Keratinocyte (primary cell): ENCODE data around the gene CACUL1. TPM values are rescaled to one million over a fixed set of nuclear protein-coding genes. Genes with fewer than 3 reads are reported as not detected.

Experiments used
- DNase-seq: peaks from one replicate; pipeline ENCODE4 v3.0.0-alpha.2; 2011; ENCODE audit warnings: low read depth, missing footprints, low spot score
- FAIRE-seq: peaks from 2 replicates; lab custom pipeline; 2011; peaks lifted over from hg19 to GRCh38; lab: Jason Lieb, UNC
- H2AFZ ChIP-seq: 2 replicates; pipeline ENCODE4 v1.6.0; 2012; ENCODE audit warnings: low read length, control low read depth, inconsistent platforms; ENCODE audit not compliant: control insufficient read depth
- H3K27ac ChIP-seq: 2 replicates; pipeline ENCODE4 v1.5.1; 2011; ENCODE audit warnings: low read length; ENCODE audit not compliant: control insufficient read depth, insufficient read depth
- H3K27me3 ChIP-seq: 3 replicates; pipeline ENCODE4 v1.6.0; 2011; ENCODE audit warnings: low read length; ENCODE audit not compliant: control insufficient read depth, insufficient read depth; ENCODE audit errors: extremely low read depth
- H3K36me3 ChIP-seq, 2 experiments: 2 replicates in 1 of 2; 3 replicates in 1 of 2; pipeline ENCODE4 v1.5.1; 2011; ENCODE audit warnings: low read length in 2 of 2, mild to moderate bottlenecking in 1 of 2; ENCODE audit not compliant: control insufficient read depth in 2 of 2, insufficient read depth in 2 of 2; ENCODE audit errors: extremely low read depth in 1 of 2
- H3K4me1 ChIP-seq: 3 replicates; pipeline ENCODE4 v1.5.1; 2011; ENCODE audit warnings: low read length; ENCODE audit not compliant: control insufficient read depth, insufficient read depth; ENCODE audit errors: extremely low read depth
- H3K4me2 ChIP-seq: 3 replicates; pipeline ENCODE4 v1.6.0; 2011; ENCODE audit warnings: low read depth, low read length; ENCODE audit not compliant: control insufficient read depth, insufficient read depth; ENCODE audit errors: extremely low read depth
- H3K4me3 ChIP-seq, 3 experiments: fragments of 200-600 bp in 1 of 3; sonication (generic) in 1 of 3; 2 replicates in 2 of 3; 3 replicates in 1 of 3; pipeline ENCODE4 v1.5.1; 2011 to 2016; ENCODE audit warnings: low read length in 3 of 3, mild to moderate bottlenecking in 3 of 3, control low read depth in 2 of 3, inconsistent platforms in 1 of 3, low read depth in 1 of 3, mixed read lengths in 1 of 3, mixed run types in 1 of 3, moderate library complexity in 1 of 3; ENCODE audit not compliant: control insufficient read depth in 2 of 3, insufficient read depth in 2 of 3; ENCODE audit errors: extremely low read depth in 1 of 3
- H3K79me2 ChIP-seq: 2 replicates; pipeline ENCODE4 v1.6.0; 2012; ENCODE audit warnings: low read length; ENCODE audit not compliant: control insufficient read depth, insufficient read depth
- H3K9ac ChIP-seq: 3 replicates; pipeline ENCODE4 v1.6.0; 2011; ENCODE audit warnings: low read length; ENCODE audit not compliant: control insufficient read depth, insufficient read depth; ENCODE audit errors: extremely low read depth
- H3K9me1 ChIP-seq: 3 replicates; pipeline ENCODE4 v1.6.0; 2011; ENCODE audit warnings: low read length; ENCODE audit not compliant: control insufficient read depth, insufficient read depth; ENCODE audit errors: extremely low read depth
- H3K9me3 ChIP-seq: 2 replicates; pipeline ENCODE4 v1.5.1; 2012; ENCODE audit warnings: low read depth, low read length; ENCODE audit not compliant: control insufficient read depth
- H4K20me1 ChIP-seq: 3 replicates; pipeline ENCODE4 v1.6.0; 2011; ENCODE audit warnings: low read length; ENCODE audit not compliant: control insufficient read depth, insufficient read depth; ENCODE audit errors: extremely low read depth
- EZH2 ChIP-seq: IDR thresholded peaks from one replicate; pipeline ENCODE4 v1.6.1; 2012; ENCODE audit warnings: inconsistent platforms, mild to moderate bottlenecking, low read length, moderate library complexity
- dilution Hi-C: fragments of 300-500 bp; cut with MboI; formaldehyde crosslinking; loops from one replicate; pipeline ENCODE4 v1.7.0; 2020; ENCODE audit warnings: low sequenced_read_pairs; ENCODE audit not compliant: extremely low pct_ligation_motif_present
- polyA plus RNA-seq, 5 experiments: library from polyadenylated mRNA; depleted of rRNA in 3 of 5; stranded (reverse) in 3 of 5; stranded (forward) in 1 of 5; unstranded in 1 of 5; fragments of >200 nt; gene quantifications; 1 replicate in 1 of 5; 2 replicates in 3 of 5; 3 replicates in 1 of 5; pipeline versions ENCODE4 v1.2.1 to v1.2.3, GENCODE V29; 2011 to 2012; ENCODE audit warnings: missing spikeins in 2 of 5, low read depth in 1 of 5, low replicate concordance in 1 of 5
- TF ChIP-seq, protein P1 (sequence below), 3 experiments: IDR thresholded peaks in 1 of 3; conservative IDR thresholded peaks in 1 of 3; optimal IDR thresholded peaks in 1 of 3; 2 replicates in 2 of 3; 3 replicates in 1 of 3; pipeline versions ENCODE3 to v1.5.1; 2011; ENCODE audit warnings: low read length in 3 of 3, mild to moderate bottlenecking in 3 of 3, moderate library complexity in 2 of 3, control low read depth in 1 of 3, inconsistent platforms in 1 of 3; ENCODE audit not compliant: insufficient read depth in 2 of 3; ENCODE audit errors: extremely low read depth in 1 of 3

Gene CACUL1
- polyA plus RNA-seq, 1 donor (not counting 4 experiments of a cell fraction or from before 2014, with no cell fraction given): 36.5 TPM

DNA sequence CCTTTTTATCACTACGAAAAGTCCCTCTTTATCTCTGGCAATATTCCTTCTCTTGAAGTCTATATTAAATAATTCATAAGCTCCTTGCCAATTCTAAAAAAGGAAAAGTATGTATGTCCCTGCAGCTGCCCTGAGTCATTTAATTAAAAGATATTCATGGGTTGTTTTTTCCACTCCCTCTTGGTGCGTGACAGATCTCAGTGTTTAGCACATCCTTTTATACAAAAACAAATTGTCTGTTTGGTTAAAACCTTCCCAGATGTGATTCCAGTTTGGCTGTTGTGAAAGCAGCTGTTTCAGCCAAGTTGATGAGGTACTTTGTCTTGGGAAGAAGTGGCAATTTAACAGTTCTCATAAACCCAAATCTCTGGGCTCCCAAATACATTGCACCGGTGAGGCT, 125.6 kb downstream of the CACUL1 start:
- H3K4me1 ChIP-seq: no peaks in the 10 kb centered on the region
- H3K9ac ChIP-seq: no peak overlapping the region
- FAIRE-seq (no peak), DNase-seq (no peak)
- dilution Hi-C loops: no loop called here
- H2AFZ ChIP-seq: no peak overlapping the region
- H3K27ac ChIP-seq: no peak overlapping the region
- H3K79me2 ChIP-seq: no peaks in the 10 kb centered on the region
- H4K20me1 ChIP-seq: no peaks in the 10 kb centered on the region
- H3K9me3 ChIP-seq: no peaks in the 10 kb centered on the region
- TF ChIP-seq EZH2: no peak
- TF ChIP-seq, protein P1, sequence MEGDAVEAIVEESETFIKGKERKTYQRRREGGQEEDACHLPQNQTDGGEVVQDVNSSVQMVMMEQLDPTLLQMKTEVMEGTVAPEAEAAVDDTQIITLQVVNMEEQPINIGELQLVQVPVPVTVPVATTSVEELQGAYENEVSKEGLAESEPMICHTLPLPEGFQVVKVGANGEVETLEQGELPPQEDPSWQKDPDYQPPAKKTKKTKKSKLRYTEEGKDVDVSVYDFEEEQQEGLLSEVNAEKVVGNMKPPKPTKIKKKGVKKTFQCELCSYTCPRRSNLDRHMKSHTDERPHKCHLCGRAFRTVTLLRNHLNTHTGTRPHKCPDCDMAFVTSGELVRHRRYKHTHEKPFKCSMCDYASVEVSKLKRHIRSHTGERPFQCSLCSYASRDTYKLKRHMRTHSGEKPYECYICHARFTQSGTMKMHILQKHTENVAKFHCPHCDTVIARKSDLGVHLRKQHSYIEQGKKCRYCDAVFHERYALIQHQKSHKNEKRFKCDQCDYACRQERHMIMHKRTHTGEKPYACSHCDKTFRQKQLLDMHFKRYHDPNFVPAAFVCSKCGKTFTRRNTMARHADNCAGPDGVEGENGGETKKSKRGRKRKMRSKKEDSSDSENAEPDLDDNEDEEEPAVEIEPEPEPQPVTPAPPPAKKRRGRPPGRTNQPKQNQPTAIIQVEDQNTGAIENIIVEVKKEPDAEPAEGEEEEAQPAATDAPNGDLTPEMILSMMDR (optimal IDR thresholded peaks at IDR 0.05 in 1 of 3, IDR thresholded peaks at IDR 0.05 in 1 of 3, conservative IDR thresholded peaks at IDR 0.05 in 1 of 3; ENCODE audit: extremely low read depth in 1 of 3, insufficient read depth in 2 of 3, low read length in 3 of 3): no peak
- H3K4me3 ChIP-seq: no peak overlapping the region
- H3K4me2 ChIP-seq: no peak overlapping the region
- no peaks in the 10 kb centered on the region for H3K36me3 ChIP-seq
- H3K27me3 ChIP-seq: peaks cover 27% of the 10 kb centered on the region
- no peaks in the 10 kb centered on the region for H3K9me1 ChIP-seq

DNA sequence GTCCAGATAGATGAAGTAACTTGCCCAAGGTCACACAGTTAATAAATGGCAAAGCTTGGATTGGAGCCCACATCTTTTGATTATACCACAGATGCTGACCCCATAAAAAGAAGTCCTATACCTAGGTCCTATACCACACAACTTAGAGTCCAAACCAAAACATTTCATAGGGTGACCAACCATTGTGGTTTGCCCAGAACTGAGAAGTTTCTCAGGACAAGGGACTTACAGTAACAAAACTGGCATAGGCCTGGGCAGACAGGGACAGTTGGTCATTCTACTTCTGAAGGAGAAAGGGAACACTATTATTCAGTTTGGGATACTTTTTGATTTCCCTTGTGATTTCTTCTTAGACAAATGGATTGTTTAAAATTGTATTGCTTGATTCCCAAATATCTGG, 126.4 kb downstream of the CACUL1 start:
- no peak overlapping the region for H3K9ac ChIP-seq
- dilution Hi-C loops: no loop called here

More for the DNA sequence above, 126.4 kb downstream of the CACUL1 start:
- H3K36me3 ChIP-seq: no peaks in the 10 kb centered on the region
- H3K79me2 ChIP-seq: no peaks in the 10 kb centered on the region
- no peak for TF ChIP-seq EZH2
- TF ChIP-seq, protein P1 (optimal IDR thresholded peaks at IDR 0.05 in 1 of 3, IDR thresholded peaks at IDR 0.05 in 1 of 3, conservative IDR thresholded peaks at IDR 0.05 in 1 of 3; ENCODE audit: extremely low read depth in 1 of 3, insufficient read depth in 2 of 3, low read length in 3 of 3): no peak
- no peaks in the 10 kb centered on the region for H3K9me3 ChIP-seq
- no peaks in the 10 kb centered on the region for H3K9me1 ChIP-seq
- no peak overlapping the region for H3K4me2 ChIP-seq
- FAIRE-seq: no peak
- H3K27me3 ChIP-seq: peaks cover 27% of the 10 kb centered on the region
- DNase-seq: no peak
- H2AFZ ChIP-seq: no peak overlapping the region
- H3K27ac ChIP-seq: no peak overlapping the region
- H3K4me3 ChIP-seq: no peak overlapping the region
- H3K4me1 ChIP-seq: no peaks in the 10 kb centered on the region
- H4K20me1 ChIP-seq: no peaks in the 10 kb centered on the region
